Stimulated activated CD4-positive, alpha-beta T cell treated with anti-CD3 and anti-CD28 coated beads, Interleukin-4, amount 100 ng/mL, for 4 hours (primary cell): ENCODE results near the gene PIK3C3.
"Not testable (repeated sequence)": the region's sequence is repeated elsewhere in the genome, so short reads cannot be mapped to it uniquely, and the experiment has no call there.

Source experiments
- DNase-seq, 2 experiments: peaks; one replicate each; pipeline ENCODE4 v3.0.0-alpha.2; 2020

The PIK3C3 gene

DNA sequence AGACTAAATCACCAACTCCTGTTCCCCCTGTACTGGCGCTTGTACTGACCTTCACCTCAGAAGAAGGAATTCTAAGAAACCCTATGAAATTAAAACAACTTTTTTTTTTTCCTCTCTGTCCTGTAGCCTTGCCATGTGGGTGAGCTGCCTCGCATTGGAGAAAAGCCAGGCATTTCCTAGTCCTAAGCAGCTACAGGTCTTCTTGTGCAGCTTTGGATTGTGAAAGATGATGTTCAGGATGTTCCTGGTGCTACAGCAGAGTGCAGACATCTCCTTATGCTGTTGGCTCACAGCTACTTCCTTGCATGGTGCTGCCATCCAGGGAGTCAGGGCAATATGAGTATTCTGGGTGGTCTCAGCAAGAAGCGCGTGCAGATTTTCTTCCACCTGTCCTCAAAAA, 11.9 kb downstream of the PIK3C3 start:
- DNase-seq, result no peak

DNA sequence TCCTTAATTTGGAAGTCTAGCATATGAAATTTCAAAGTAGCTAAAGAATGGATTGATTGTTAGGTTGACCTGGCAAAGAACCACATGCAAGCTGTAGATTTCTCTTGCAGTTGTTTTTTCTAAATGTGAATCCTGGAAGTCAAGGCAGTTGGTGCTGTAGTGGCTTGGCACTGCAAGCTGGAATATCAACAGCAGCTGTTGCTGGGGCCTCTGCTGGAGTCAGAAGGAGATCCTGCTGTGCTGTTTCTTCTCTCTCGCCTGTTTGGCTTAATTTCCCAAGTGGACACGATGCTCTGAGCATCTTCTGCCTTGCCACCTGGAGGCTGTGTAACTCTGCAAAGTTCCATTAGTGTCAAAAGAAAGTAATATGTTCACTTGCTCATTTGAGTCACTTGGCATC, 12.6 kb downstream of the PIK3C3 start:
- DNase-seq, result no peak

DNA sequence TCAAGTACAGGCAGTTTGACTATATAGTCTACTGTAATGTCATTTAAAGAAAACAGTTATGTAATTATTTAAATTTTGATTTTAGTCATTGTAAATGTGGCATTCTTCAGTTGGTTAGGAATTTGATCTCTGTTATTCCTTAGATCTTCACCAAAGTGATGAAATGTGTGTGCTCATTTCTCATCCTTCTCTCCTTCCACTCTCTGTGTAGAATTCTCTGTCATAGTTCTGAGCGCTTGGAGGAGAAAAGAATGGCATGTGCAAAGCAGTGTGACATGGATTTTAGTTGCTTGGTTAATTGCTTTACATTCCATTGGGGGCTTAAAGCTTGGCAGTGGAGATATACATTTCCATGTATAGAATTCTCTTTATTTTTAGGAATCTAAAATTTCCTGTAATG, 14.8 kb downstream of the PIK3C3 start:
- no peak for DNase-seq

DNA sequence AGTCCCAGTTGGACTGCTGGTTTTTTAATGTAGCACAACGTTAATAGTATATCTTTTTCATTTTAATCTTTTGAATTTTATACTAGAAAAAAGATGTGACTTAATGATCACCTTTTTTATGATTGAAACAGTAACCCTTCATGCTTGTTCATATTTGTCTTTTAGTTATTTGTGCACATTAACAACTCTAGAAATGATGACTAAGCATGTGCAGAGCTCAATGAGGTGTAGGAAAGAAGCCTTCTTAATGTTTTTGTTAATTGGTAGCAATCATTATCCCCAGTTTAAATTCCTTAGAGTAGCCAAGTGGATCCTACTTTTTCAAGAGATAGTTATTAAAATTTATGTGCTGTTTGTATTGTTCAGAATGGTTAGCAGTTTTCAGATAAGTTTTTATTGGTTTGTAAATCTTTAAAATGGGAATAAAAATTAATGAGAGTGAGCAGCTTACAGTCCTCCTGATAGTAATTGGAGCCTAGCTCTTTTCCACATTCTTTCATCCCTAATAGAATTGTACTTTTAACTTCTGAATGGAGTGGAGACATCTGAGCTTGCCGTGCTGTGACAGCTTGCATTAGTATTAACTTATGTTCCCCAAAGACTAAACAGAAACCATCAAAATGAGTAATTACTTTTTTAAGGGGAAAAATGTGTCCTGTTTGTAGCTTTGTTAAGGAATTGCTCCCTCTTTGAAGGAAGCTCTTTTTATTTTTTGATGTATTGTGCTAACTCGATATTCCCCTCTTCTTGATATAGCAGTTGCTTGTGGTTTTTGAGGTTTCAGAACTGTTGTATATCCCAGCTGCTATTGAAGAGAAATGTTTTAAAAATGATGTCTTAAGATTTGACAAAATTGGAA, 17.3 kb downstream of the PIK3C3 start:
- DNase-seq, result no peak

DNA sequence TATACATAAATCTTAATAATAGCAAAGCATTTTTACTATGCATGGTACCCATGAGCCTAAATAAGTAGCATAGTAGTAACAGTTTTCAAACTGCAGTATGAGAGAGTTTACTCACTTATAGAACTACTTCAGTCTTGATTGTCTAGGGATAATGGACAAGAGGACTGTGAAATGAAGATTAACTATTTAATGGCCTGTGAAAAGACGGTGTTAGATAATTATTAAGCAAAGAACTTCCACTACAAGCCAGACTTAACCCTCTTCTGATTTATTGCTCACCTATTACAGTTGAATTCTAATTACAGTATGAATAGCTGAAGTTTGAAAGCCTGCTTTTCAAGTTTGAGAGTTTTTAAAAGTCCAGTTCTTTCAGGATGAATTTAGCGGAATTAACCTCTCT, 18.9 kb downstream of the PIK3C3 start:
- DNase-seq, result no peak

DNA sequence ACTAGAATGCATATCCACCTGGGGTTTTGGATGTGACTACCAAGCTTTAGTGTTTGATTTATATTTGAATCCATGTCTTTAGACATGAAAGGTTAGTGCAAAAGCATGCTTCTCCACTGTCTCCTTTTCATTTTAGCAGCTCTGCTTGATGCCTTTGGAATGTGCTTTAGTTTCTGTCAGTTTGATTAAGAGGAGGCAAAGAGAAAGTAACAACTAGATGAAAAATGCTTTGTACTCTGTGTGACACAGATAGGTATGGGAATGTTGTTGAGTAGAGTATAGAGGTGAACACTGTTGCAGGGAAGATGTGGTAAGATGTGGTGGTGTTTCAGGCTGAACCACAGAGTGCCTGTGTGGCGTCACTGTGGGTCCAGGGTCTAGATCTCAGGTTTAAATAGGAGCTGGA, 19.8 kb downstream of the PIK3C3 start:
- no peak for DNase-seq

DNA sequence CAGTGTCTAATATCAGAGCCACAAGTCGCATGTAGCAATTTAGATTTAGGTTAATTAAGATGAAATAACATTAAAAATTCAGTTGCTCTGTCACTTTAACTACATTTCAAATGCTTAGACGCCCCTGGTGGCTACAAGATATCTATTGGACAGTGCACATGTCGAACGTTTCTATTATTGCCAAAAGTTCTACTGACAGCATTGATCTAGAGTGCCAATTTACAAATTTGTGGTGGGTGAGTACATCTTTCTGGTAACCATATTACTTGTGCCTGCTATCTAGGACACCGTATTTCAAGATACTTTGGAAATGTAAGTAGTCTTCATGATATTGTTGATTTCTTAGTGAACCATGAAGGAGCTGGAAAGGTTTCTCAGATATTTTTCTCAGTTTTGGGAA, 20.2 kb downstream of the PIK3C3 start:
- no peak for DNase-seq

DNA sequence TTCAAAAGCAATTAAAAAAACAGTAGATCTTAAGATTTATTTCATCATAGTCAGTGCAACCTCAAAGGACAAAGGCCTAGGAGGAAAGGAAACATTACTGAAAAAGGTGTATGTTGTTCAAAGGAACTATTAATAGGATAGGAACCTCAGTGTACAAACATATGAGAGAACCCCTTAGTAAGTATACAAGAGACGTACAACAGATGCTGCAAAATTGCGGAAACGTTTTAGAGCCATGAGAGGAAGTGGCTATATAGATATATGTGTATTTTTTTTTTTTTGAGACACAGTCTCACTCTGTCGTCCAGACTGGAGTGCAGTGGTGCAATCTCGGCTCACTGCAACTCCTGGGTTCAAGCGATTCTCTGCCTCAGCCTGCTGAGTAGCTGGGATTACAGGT, 22.2 kb downstream of the PIK3C3 start:
- DNase-seq, result no peak

DNA sequence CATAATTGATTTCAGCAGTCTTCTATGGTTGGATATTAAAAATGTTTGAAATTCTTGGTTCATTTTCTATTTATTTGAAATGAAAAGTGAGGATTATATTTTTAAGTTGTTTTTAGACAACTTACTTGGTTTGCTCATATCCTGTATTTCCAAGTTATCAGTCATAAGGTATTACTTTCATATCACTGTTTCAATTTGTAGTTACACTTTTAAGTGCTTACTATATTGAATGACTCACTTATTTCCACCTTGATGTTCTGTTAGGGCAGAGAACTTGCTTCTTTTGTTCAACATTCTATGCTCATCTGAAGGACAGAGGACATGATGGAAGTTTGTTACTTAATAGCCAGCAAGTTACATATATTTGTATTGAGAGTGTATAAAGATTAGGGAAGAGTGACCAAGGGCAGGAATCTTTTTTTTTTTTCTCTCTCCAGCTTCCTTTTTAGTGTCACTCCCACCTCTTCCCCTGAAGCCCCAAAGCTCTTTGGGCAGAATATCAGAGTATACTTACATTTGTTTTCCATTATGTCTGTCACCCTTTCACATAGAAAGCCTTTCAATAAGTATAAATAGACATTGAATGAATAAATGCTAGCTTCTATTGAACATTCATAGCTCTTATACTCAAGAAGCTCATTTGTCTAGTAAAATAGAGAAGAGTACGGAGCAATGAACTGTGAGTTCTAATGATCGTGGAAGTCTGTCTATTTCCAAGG, 28.1 kb downstream of the PIK3C3 start:
- no peak for DNase-seq

DNA sequence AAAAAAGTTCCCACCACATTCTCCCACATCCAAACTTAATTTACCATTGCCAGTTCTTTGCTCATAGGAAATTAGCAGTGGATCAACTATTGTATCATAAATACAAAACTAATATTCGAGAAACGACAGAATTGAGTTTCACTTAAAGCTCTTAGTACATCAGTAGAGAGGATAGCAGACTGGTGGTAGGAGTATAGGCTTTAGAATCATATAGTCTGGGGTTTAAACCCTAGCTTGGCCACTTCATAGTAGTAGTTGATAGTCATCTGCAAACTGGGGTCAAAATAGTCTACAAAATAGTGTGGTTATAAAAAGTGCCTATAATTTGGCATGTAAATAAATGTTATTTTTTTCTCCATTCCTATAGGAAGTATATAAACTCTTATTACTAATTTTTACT, 30.9 kb downstream of the PIK3C3 start:
- DNase-seq, result no peak

DNA sequence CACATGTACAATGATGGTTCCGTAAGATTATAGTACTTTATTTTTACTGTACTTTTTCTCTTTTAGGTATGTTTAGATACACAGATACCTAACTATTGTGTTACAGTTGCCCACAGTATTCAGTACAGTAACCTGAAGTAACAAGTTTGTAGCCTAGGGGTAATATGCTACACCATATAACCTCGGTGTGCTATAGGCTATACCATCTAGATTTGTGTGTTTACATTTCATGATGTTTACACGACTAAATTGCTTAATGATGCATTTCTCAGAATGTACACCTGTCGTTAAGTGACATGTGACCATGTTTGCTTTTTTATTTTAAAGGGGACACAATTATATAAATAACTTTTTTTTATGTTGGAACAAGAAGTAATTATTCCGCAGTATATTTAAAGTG, 34.5 kb downstream of the PIK3C3 start:
- no peak for DNase-seq

DNA sequence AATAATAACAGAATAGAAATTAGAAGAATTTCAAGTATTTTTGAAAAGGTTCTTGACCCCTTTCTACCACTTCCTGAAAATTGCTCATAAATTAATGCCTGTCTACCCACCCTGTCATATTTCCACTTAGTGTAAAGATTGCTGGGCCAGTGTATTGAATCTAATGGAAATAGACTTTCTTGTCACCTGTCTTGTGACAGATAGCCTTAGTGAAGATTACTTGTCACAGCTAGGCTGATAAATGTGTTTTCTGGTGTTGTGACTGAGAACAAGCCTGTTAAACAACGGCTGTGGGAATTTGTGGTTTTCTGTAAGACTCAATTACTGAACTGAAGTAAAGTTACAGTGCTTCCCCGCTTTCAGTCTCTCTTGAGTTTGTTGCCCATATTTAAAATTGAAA, 37.0 kb downstream of the PIK3C3 start:
- DNase-seq, result no peak

DNA sequence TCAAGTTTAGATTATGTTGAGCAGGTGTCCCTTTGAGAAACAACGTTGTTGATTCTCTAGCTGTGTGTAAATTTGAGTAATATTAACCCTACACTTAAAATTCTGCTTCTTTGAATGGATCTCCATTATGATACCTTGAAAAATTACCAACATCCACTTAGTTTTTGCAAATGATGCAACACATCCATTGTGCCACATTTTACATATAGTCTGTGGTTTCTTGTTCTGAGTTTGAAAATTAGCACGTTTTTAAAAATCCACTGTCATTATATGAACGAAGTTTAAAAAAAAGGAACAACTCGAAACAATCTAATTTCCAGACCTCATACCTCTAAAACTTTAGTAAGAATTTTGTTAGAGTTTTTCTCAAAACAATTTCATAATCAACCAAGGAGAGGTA, 37.7 kb downstream of the PIK3C3 start:
- no peak for DNase-seq

DNA sequence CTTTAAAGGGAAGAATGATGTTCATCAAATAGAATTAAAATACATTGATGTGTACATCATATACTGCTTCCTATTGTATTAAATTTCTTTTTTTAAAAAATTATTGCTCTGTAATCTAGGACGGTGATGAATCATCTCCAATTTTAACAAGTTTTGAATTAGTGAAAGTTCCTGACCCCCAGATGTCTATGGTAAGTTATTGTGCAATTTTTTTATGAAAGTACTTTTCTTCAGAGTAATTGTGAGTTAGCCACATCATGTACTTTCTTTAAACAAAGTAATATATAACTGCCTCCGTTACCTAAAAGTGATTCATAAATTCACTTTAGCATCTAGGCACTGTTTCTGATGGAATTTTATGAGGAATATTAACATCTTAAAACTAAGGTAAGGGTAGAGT, 38.1 kb downstream of the PIK3C3 start:
- DNase-seq, result no peak

DNA sequence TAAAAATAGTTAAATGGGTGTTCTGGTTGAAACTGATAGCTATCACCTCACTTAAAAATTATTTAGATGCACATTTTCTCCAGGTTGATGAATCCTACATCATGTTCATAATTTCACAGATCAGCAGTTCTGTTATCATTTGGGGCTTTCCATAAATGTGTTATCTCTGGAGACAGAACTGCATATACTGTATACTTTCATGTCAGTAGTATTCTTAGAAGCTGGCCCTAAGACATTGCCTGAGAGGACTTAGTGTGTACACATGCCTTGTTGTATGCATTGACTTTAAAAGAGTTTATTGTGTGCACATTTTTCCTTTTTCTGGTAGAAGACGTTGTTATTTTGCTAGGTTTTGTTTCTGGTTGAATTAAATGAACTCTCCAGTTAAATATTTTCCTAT, 41.0 kb downstream of the PIK3C3 start:
- no peak for DNase-seq

DNA sequence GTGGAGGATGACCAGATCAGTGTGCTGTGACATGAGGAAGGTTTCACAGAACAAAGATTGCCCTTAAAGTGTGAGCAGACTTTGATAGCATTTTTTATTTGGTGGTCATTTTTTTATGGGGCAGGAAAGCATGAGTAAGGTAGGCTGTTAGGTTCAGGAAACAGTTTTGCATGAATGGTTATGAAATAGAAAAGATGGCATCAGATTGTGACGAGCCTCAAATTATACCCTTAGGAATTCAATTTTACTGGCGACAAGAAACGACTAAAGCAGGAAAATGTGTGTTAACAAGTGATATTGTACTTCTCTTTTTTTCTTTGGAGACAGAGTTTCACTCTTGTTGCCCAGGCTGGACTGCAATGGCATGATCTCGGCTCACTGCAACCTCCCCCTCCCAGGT, 44.7 kb downstream of the PIK3C3 start:
- no peak for DNase-seq

DNA sequence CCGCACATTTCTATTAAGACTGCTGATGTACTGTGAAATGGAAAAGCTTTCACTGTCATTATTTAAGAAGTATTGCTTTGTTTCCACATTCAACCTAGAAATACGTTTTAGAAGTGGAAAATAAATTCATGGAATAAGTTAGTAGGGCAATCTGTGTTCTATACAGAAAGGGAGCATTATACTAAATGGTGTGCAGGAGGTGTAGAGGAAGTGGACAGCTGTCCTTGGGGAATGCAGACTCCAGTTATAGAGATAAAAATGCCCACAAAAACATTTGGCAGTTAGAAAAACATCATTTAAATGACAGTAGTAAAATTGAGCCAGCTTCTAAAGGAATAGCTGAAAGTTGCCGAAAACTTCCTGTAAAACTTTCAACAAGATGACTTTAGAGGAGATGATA, 46.8 kb downstream of the PIK3C3 start:
- DNase-seq, result no peak

DNA sequence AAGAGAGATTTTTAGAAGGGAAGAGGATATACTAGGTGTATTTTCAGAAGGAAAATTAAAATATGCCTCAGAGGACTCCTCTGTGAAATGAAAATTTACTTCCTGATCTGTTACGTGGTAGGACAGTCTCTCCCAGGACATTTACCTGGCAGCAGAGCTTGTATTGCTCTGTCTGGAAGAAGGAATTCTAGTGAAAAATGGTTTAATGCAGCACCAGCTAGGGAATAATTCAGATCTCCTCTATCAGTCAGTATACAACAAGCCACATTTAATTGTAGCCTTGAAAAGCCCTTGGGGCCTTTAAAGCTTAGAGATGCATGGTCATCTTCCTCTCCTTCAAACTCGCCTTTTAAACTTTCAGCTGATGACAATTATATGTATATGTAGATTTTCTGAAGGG, 49.6 kb downstream of the PIK3C3 start:
- no peak for DNase-seq

DNA sequence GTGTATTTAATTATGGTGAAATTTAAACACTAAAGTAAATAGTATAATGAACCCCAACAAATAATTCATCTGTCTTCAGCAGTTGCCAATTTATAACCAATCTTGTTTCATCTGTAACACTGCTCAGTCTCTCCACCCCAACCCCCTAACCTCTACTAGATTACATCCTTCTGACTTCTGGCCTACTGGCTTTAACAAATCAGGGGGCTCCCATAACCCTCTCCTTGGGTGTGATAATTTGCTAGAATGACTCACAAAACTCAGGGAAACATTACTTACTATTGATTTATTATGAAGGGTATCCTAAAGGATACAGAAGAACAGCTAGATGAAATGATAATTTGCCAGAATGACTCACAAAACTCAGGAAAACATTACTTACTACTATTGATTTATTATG, 50.7 kb downstream of the PIK3C3 start:
- DNase-seq, result no peak

DNA sequence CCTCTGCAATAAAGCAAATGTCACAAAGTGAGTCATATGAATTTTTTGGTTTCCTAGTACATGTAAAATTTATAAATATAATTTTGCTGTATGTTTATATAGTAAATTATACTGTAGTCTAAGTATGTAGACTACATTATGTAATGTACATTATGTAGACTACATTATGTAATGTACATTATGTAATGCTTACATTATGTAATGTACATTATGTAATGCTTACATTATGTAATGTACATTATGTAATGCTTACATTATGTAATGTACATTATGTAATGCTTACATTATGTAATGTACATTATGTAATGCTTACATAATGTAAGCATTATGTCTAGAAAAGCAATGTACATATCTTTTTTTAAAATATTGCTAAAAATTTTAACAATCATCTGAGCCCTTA, 54.4 kb downstream of the PIK3C3 start:
- not testable (repeated sequence) for DNase-seq

DNA sequence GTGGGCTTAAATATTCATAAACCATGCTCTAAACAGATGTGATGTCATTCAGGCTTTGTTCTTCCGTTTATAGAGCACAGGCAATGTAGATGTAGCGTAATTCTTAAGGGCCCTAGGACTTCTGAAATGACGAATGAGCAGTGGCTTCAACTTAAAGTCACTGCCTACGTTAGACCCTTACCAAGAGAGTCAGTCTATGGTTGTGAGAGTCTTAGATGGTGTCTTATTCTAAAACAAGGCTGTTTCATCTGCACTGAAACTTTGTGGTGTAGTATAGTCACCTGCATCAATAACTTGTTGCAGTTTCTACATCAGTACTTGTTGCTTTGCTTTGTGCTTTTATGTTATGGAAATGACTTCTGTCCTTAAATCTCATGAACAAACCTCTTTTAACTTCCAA, 56.0 kb downstream of the PIK3C3 start:
- no peak for DNase-seq

DNA sequence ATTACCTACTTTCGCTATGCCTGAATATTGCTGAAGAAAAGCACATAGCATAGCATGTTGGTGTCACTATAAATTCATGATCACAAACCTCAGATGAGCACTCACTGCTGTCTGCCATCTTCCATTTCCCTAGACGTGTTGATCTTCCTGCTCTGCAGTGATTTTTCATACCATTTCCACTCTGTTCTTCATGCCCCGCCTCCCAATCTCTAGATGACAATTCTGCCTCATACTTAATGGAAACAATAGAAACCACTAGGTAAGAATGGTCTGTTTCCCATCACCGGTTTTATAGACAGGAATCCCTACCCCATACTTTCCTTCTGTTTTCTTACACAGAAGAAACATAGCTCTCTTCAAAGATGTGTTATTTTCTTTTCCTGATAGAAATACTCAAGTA, 63.8 kb downstream of the PIK3C3 start:
- DNase-seq, result no peak

DNA sequence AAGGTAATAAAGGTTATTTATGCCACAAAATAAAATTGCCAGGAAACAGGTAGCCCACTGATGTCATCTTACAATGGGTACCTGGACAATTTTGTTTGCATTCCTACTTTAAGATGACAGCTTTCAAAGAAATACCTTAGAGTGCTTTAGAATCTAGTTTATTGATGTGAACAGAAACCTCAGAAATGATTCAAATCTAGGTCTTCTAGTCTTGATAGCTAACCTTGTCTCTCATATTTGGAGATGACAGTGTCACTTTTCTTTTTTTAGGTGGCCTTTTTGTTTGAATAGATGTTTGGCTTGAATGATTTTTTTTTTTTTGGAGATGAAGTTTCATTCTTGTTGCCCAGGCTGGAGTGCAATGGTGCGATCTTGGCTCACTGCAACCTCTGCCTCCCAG, 69.1 kb downstream of the PIK3C3 start:
- no peak for DNase-seq

DNA sequence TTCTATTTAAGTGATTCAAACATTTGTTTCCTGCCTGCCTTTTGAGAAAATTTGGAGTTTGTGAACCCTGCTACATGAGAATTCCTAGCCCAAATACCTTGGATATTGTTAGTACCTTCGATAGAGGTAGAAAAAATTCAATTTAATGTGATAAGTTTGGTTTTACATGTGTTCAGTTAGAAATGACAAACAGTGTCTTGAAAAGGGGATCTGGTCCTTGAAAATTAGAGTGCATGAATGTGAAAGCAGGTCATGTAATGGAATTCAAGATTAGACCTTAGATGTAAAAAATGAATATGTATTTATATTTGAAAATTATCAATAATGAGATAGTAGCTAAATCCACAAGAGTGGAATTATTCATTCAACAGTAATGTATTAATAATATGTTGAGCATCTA, 70.5 kb downstream of the PIK3C3 start:
- DNase-seq, result no peak
